ENCODE results near the gene NSUN2. TPM values are rescaled to one million over a fixed set of nuclear protein-coding genes. Genes with fewer than 3 reads are reported as not detected.

Gene NSUN2
- total RNA-seq, 1 donor from 2014 or later, result 57.5 TPM

GRCh38 chr5:6606884-6607558 lies 25.8 kb downstream of the NSUN2 start:
- no peak for DNase-seq (ENCODE audit: extremely low read depth, low read depth, low spot score)

GRCh38 chr5:6604946-6605345 lies 27.9 kb downstream of the NSUN2 start:
- DNase-seq (ENCODE audit: extremely low read depth, low read depth, low spot score), result no peak

GRCh38 chr5:6604341-6604740 lies 28.5 kb downstream of the NSUN2 start:
- no peak for DNase-seq (ENCODE audit: extremely low read depth, low read depth, low spot score)

- no peak for DNase-seq (ENCODE audit: extremely low read depth, low read depth, low spot score)
These were observed 29.2 kb downstream of the NSUN2 start for GRCh38 chr5:6603643-6604042.

- DNase-seq (ENCODE audit: extremely low read depth, low read depth, low spot score), result no peak
These were observed 30.4 kb downstream of the NSUN2 start for GRCh38 chr5:6602441-6602840.

- DNase-seq (ENCODE audit: extremely low read depth, low read depth, low spot score), result no peak
These were observed 31.0 kb downstream of the NSUN2 start for GRCh38 chr5:6601816-6602215.

GRCh38 chr5:6601271-6601670 lies 31.6 kb downstream of the NSUN2 start:
- no peak for DNase-seq (ENCODE audit: extremely low read depth, low read depth, low spot score)

GRCh38 chr5:6599739-6600138 lies 33.1 kb downstream of the NSUN2 start:
- DNase-seq (ENCODE audit: extremely low read depth, low read depth, low spot score), result no peak

- no peak for DNase-seq (ENCODE audit: extremely low read depth, low read depth, low spot score)
These were observed 34.4 kb downstream of the NSUN2 start for GRCh38 chr5:6598351-6598900.

GRCh38 chr5:6597557-6597956 lies 35.3 kb downstream of the NSUN2 start:
- no peak for DNase-seq (ENCODE audit: extremely low read depth, low read depth, low spot score)

GRCh38 chr5:6596388-6596787 lies 36.5 kb downstream of the NSUN2 start:
- no peak for DNase-seq (ENCODE audit: extremely low read depth, low read depth, low spot score)

GRCh38 chr5:6595405-6595804 lies 37.4 kb downstream of the NSUN2 start:
- no peak for DNase-seq (ENCODE audit: extremely low read depth, low read depth, low spot score)

- no peak for DNase-seq (ENCODE audit: extremely low read depth, low read depth, low spot score)
These were observed 38.8 kb downstream of the NSUN2 start for GRCh38 chr5:6594066-6594465.

GRCh38 chr5:6593148-6594016 lies 39.5 kb downstream of the NSUN2 start:
- DNase-seq (ENCODE audit: extremely low read depth, low read depth, low spot score), result no peak

- no peak for DNase-seq (ENCODE audit: extremely low read depth, low read depth, low spot score)
These were observed 40.2 kb downstream of the NSUN2 start for GRCh38 chr5:6592601-6593000.

- DNase-seq (ENCODE audit: extremely low read depth, low read depth, low spot score), result no peak
These were observed 41.1 kb downstream of the NSUN2 start for GRCh38 chr5:6591671-6592288.

- DNase-seq (ENCODE audit: extremely low read depth, low read depth, low spot score), result no peak
These were observed 42.3 kb downstream of the NSUN2 start for GRCh38 chr5:6590581-6590980.

GRCh38 chr5:6587171-6587570 lies 45.7 kb downstream of the NSUN2 start:
- no peak for DNase-seq (ENCODE audit: extremely low read depth, low read depth, low spot score)

- no peak for DNase-seq (ENCODE audit: extremely low read depth, low read depth, low spot score)
These were observed 46.2 kb downstream of the NSUN2 start for GRCh38 chr5:6586647-6587042.

GRCh38 chr5:6585939-6586646 lies 46.8 kb downstream of the NSUN2 start:
- no peak for DNase-seq (ENCODE audit: extremely low read depth, low read depth, low spot score)

- DNase-seq (ENCODE audit: extremely low read depth, low read depth, low spot score), result no peak
These were observed 47.7 kb downstream of the NSUN2 start for GRCh38 chr5:6585168-6585567.
